HG03457 (cell line): ENCODE data around the gene MED9.
"Not testable (repeated sequence)": the region's sequence is repeated elsewhere in the genome, so short reads cannot be mapped to it uniquely, and the experiment has no call there.

Experiments
- ATAC-seq: cut with Tn5 transposase; IDR thresholded peaks from one replicate; pipeline ENCODE4 v1.9.1; 2021; ENCODE audit warnings: moderate number of reproducible peaks; ENCODE audit not compliant: unreplicated experiment

Gene MED9

GRCh38 chr17:17486416-17486815, 9.6 kb downstream of the MED9 start:
- ATAC-seq = not testable (repeated sequence)

GRCh38 chr17:17487998-17488397, 11.2 kb downstream of the MED9 start:
- no peak for ATAC-seq

- ATAC-seq = no peak
Measured at GRCh38 chr17:17491031-17491471, 14.3 kb downstream of the MED9 start.

- ATAC-seq = no peak
Measured at GRCh38 chr17:17491546-17491988, 14.8 kb downstream of the MED9 start.

GRCh38 chr17:17492085-17492484, 15.3 kb downstream of the MED9 start:
- ATAC-seq = no peak

- no peak for ATAC-seq
Measured at GRCh38 chr17:17492571-17492970, 15.8 kb downstream of the MED9 start.

DNA sequence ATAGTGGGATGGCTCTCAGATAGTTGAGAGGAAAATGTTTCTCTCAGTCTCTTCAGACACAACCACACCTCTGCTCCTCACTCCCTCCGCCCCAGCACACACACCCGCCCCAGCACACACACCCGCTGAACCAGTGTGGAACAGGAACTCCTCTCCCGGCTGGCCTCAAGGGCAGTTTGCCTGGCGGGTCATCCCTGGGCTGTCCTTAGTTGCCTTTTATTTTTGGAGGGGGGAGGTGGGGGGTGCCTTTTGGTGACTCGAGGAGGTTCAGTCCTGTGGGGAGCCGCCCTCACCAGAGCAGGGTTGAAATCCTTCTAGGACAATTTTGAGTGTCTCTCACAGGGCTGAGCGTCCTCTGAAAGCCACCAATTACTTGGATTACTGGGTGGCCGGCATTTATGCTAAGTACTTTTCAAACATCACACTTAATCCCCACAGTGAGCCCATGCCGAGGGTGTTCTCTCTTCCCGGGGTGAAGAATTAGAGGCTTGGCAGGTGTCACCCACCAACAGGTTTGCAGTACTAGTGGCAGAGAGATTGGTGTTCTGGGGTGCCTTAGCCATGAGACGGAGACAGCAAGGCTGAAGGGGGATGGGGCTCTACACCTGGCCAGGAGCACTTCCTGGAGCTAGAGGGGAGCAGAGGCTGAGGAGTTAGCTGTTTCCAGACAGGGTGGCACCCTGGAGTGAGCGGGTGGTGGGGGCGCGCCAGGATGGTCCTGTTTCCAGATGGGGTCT, 16.6 kb downstream of the MED9 start:
- ATAC-seq = no peak

- no peak for ATAC-seq
Measured at GRCh38 chr17:17493986-17494466, 17.2 kb downstream of the MED9 start.

DNA sequence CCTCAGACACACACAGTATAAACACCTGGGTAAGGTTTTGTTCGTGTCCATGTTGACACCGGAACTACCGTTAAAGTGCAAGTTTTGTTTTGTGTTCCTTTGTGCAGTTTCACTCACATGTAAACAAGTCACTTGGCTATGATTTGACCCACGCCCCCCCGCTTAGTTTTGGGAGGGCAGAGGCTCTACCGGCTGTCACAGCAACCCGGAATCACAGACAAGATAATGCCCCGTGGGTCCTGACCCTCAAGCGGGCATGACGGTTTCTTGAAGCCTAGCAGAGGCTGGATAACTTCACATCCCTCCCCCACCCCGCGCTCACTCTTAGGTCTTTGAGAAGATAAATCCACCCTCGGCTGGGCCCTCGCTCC, 17.7 kb downstream of the MED9 start:
- no peak for ATAC-seq

GRCh38 chr17:17494870-17495535, 18.2 kb downstream of the MED9 start:
- ATAC-seq = no peak

DNA sequence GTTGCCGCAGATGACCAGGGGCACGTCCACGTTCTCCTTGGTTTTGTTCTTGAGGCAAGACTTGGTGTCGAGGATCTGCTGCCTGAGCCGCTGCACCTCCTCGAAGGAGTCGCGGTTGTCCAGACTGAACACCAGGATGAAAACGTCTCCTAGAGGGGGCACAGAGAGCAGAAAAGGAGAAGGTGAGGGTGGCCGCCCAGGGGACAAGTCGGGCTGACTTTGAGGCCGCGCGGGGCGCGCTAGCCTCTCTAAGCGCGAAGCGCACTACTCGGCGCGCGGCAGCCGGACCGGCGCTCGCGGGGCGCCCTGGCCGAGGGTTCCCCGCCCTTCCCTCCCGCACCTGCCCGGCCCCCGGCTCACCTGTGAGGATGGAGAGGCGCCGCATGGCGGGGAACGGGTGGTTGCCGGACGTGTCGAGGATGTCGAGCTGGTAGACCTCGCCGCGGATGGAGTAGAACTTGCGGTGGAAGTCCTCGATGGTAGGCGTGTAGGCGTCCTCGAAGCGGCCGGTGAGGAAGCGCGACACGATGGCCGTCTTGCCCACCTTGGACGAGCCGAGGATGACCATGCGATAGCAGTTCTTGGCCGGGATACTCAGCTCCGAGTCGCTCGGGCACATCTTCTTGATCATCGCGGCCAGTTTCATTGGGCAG, 18.9 kb downstream of the MED9 start:
- no peak for ATAC-seq

- no peak for ATAC-seq
Measured at GRCh38 chr17:17496189-17497064, 19.6 kb downstream of the MED9 start, which contains the start of gene RASD1. Gene RASD1 (minus strand): TSS chr17:17496395. CDS start chr17:17496181, 214 bp downstream.

DNA sequence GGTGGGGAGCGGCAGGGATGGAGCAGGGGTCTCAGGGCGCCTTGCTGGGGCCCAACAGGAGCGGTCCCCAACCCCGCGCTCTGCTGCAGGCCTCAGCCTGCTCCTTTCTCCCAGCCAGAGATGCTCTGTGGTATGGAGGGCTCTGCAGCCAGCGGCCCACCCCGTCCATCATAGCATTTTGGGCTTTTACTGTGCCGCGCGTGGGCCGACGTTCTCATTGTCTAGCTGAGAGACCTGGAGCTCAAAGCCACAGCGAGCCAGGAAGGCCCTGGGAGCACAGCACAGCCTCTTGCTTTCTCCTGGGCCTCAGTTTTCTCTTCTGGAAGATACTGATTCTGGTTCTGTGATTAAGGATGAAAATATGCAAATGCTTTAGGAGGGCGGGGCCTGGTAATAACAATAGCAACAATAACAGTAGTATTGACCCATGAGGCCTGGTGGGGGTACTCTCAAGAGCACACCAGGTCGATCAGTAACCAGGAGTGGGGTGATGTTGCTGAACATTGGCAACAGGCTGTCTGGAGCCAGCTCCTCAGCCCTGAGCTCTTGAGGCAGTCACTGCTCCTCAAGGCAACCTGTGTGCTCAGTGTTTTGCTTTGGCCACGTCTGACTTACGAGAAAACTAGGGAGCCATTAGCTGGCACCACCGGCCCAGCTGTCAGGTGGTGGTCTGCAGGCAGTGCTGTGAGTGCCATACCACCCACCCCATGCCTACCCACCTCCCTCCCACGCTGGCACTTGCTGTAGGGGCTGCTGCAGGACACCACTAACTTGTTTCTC, 20.5 kb downstream of the MED9 start:
- no peak for ATAC-seq

GRCh38 chr17:17497845-17498520, 21.2 kb downstream of the MED9 start:
- no peak for ATAC-seq

GRCh38 chr17:17498606-17499301, 22.0 kb downstream of the MED9 start:
- ATAC-seq = no peak

DNA sequence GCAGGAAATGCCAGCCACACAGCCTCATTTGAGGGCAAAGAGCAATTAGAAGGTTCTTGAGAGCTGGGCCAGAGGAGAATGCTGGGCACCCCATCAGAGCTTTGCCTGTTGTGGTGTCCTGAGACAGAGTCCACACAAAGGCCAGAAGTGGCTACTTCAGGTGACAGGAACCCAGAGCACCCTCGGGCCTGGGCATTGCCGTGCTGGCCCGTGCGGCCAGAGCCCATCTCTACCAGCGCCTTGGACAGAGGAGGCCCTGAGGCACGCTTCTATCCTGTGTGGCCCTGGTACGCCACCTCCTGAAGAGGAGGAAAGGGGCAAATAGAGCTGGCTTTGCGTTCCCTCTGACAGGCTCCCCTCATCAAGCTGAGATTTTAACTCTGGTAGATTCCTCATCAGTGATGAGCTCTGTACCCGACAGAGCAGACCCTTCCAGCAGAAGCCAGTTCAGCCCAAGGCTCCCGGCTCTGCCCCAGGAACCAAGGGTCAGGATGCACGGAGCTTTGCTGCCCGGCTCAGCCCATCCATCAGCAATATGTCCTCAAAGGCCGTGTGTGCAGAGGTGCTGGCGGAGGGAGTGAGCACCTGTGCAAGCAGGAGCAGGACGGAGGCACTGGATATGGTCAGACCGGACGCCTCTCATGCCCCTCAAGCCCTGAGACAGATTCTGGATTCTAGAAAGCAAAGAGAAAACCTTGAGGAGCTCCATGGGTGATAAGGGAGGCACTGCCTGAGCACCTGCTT, 22.8 kb downstream of the MED9 start:
- no peak for ATAC-seq

GRCh38 chr17:17500999-17501605, 24.3 kb downstream of the MED9 start:
- no peak for ATAC-seq
